HG03196 (cell line): Measurements from ENCODE around the gene CCDC149.

Experiments
- ATAC-seq: cut with Tn5 transposase; IDR thresholded peaks from one replicate; pipeline ENCODE4 v1.9.1; 2021; ENCODE audit not compliant: unreplicated experiment

The CCDC149 gene

GRCh38 chr4:24912252-24913118 is at the start of gene CCDC149:
CCDC149 (minus strand) TSS chr4:24913042; CDS start chr4:24912864, 178 bp downstream.
- no peak for ATAC-seq

DNA sequence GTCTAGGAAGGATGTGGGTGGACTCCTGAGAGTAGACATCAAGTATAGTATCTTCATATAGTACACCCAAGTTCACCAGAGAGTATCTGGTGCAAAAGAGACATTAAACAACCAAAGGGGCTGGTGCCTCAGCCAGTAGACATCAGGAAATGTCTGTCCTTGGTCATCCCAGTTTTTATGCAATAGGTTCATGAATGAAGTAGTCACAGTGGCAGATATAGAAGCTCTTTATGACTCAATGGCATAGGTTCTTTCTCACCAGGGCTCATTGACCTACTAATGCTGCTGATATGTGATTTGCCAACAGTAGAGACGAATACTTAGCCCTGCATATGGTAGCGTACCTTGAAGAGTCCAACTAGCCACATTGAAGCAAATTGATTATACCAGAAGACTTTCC is 45.0 kb upstream of the CCDC149 start:
- no peak for ATAC-seq

- ATAC-seq = no peak
These were observed 43.9 kb upstream of the CCDC149 start for GRCh38 chr4:24956763-24957162.

DNA sequence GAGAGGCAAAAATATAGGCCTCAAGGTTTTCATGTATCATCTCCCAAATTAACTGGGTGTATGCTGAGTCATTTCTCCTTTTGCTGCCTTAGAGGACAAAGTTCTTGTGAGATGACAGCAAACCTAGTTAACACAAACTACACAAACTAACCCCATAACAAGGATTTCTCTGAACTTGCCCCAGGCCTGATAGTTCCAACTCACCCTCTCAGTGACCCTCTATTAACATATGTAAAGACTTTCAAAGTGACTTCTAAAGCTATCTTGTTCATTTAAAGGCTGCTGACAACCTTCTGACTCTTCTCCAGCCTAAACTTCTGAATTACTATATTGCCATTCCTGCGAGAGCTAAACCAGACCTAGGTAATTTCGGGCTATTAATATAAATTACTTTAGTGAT is 43.2 kb upstream of the CCDC149 start:
- ATAC-seq = no peak

- no peak for ATAC-seq
These were observed 39.8 kb upstream of the CCDC149 start for GRCh38 chr4:24952667-24953066.

- no peak for ATAC-seq
These were observed 37.1 kb upstream of the CCDC149 start for GRCh38 chr4:24949970-24950369.

DNA sequence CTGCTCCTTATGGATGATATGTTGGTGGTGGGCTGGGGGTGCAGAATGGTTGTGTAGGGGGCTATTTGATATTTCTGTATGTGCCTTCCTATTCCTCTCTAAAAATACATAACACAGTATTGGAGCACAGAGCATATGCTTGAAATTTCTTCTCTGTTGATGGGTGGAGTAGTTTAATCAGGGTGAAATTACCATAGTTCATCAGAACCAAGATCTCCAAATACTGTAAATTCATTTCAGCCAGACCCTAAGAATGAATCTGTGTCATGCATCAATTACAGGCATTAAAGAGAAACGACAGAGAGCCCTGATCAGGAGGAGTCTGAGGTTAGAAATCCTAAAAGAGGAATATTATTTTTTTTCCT is 25.1 kb upstream of the CCDC149 start:
- ATAC-seq = no peak

DNA sequence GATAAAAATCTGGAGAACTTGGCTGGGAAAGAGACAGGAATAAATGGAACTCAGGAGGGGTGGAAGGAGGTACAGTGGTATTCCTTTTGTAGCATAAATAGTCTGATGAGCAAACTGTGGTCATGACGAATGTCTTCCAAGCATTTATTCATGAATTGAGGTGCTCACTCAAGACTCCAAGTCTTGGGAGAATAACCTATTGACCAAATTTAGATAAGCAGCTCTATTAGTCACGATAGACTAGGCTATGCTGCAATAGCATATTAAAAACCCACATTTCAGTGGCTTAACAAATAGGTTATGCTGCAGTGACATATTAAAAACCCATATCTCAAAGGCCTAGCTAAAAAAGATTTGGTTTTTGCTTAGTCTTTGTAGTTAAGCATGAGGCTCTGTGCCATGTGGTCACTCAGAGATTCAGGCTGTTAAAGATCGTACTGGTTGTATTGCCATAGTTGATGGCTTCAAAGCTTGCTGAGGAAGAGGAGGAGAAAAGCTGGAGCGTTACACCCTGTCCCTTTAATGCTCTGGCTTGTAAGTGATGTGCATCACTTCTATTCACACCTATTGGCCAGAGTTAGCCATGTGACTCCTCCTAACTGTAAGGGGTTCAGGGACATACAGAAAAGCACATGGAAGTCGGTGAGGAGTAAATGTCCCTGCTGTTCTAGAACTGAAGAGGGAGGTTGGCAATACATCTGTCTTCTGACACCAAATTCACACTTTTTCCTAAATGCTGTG is 24.5 kb upstream of the CCDC149 start:
- ATAC-seq = no peak

- ATAC-seq = no peak
These were observed 23.0 kb upstream of the CCDC149 start for GRCh38 chr4:24935856-24936255.

- ATAC-seq = no peak
These were observed 21.5 kb upstream of the CCDC149 start for GRCh38 chr4:24934311-24934710.

- no peak for ATAC-seq
These were observed 20.9 kb upstream of the CCDC149 start for GRCh38 chr4:24933684-24934275.

DNA sequence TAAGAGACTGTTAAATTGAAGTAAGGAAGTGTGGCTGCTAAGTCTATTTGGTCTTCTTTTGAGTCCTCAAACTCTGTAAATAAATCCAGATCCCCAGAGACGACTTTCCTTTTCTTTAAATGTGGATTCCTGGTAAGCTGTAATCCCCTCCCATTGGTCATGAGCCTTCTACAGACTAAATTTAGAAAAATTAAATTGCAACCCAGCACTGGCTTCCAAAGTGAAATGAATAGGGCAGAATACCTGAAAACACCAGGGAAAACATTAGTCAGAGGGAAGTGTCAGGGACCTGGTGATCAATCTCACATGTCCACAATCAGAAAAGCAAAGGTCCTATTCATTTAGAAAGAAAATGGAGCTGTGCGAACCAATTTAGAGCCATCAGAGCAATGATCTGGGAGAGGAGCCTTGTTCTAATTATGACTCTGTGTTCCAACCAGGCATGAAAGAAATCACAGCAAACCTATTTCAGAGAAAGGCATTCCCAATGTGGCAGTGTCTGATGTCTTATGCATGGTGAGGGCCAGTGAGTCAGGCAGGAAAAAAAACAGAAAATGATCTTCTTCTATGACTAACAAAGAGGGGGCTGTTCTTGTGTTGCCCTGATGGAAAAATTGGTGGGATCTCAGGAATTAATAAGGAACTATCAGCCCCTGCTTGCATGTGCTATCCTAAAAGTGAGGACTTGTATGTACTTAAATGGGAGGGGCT is 19.8 kb upstream of the CCDC149 start:
- ATAC-seq = no peak

DNA sequence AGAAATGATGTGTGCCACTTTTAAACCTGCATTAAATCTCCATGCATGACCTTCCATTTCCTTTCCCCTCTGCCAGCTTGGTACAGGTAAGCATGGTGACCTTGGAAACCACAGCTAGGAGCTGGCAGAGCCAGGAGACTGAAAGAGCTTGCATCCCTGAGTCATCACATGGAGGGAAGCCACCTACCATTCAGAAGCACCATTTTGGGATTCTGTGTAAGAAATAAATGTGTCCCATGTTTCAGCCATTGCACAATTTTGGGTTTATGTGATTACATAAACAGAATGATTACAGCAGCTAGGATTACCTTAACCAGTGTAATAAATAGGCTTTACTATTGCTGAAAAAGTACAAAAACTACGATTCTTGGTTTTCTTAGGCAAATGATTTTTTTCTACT is 17.3 kb upstream of the CCDC149 start:
- no peak for ATAC-seq

DNA sequence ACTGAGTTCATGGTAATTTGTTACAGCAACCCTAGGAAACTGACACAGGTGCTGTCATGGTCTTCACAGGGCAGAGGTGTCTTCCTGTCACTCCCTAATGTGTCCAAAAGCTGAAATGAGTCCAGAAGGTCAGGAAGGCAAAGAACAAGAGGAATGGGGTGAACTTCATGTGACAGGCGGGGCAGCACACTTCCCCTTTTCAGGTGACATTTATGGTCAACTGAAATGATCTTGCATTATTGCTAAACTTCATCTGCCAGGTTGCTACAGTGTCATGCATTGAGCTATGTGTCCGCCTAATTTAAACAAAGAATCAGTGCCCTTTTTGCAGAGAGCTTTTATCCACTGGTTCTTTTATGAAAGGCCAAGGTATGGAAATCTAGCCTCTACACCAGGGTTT is 15.9 kb upstream of the CCDC149 start:
- no peak for ATAC-seq

GRCh38 chr4:24927049-24927448 is 14.2 kb upstream of the CCDC149 start:
- ATAC-seq = no peak

DNA sequence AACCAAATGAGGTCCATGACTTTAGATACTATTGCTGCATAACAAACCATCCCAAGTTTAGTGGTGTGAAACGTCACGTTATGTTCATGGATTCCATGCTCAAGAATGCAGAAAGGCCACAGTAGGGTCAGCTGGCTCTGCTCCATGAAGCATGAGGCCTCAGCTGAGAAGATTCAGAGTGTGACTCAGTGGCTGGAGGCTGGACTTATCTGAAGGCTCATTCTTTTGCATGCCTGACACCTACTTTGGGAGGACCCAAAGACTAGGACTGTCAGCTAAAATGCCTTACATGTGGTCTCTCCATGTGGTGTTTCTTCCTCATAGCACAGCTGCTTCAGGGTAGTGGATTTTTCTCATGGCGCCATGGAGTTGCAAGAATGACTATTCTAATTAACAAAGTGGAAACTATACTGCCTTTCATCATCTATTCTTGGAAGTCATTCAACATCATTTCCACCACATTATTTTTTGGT is 11.5 kb upstream of the CCDC149 start:
- no peak for ATAC-seq

DNA sequence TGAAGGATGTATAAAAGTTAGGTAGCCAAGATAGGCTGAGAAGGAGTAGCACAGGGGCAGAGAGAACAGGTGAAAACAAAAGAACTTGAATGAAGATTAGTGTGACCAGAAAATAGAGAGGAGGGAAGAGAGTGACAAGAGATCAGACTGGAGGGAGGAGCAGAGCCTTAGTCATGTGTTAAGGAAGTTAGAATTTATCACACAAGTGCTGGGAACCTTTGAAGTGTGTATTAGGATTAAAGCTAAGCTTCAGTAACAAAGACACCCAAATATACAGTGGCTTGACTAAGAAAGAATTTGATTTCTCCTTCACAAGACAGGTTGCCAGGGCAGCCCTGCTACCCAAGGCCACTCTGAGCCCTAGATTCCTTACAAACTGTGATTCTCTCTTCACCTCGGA is 10.7 kb upstream of the CCDC149 start:
- ATAC-seq = no peak

DNA sequence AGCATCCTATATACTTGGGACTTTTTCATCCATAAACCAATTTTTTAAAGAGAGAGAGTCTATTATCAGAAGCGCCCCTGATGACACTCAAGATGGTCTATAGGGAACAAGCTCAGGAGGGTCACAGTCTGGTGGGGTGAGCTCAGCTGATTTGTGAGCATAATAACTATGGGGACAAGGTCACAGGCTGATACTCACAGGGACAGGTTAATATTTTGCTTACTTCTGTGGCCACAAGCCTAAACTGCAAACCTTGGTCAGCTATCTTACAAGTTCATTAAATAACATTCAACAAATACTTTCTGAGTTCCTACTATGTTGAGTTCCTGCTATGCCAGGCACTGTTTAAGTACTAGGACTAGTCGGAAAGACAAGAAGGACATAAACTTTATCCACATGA is 10.2 kb upstream of the CCDC149 start:
- ATAC-seq = no peak

- ATAC-seq = no peak
These were observed 9.6 kb upstream of the CCDC149 start for GRCh38 chr4:24922416-24922815.

DNA sequence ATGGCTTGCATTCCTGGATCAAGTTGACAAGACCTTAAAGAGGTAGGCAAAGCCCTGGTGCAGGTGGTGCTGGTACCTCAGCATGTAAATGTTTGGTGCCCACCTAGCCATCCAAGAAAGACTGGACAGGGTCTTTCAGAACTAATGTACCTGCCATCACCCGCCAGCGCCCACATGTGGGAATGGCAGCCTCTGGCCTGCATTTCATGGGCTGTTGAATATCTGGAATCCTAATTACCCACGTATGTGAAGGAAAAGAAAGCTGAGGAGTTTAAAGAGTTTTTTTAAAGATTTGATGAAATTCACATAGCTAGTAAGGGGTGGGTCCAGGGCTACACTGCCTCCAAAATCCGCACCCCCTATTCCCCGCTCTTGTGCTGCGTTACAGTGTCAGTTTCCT is 8.6 kb upstream of the CCDC149 start:
- ATAC-seq = no peak

DNA sequence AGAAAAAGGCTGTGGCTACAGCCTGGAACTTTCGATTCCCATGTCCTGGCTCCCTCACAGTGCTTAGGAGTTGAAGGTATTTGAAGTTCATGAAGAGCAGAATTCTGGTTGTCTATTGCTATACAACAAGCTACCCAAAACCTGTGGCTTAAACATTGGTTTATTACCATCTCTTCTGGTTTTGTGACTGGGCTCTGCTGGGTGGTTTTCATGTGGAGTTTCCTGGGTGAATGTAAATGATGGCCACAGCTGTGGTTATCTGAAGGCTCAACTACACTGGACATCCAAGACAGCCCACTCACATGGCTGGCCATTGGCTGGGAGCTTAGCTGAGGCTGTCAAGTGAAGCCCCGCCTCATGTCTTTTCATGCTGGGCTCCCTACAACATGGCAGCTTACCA is 7.2 kb upstream of the CCDC149 start:
- ATAC-seq = no peak
